IPS-20b (cell line): ENCODE measurements around the gene MUC13.

ENCODE experiments used
- H3K27ac ChIP-seq: one replicate; pipeline ENCODE4 v1.5.1; 2013; ENCODE audit warnings: low read length
- H3K27me3 ChIP-seq: 2 replicates; pipeline ENCODE4 v1.6.1; 2013; ENCODE audit warnings: mild to moderate bottlenecking, low read length, inconsistent platforms; ENCODE audit not compliant: insufficient read depth
- H3K36me3 ChIP-seq: 2 replicates; pipeline ENCODE4 v1.6.1; 2013; ENCODE audit warnings: low read depth, mild to moderate bottlenecking, inconsistent platforms, low read length, moderate library complexity; ENCODE audit not compliant: insufficient read depth
- H3K4me1 ChIP-seq: 2 replicates; pipeline ENCODE4 v1.6.1; 2013; ENCODE audit warnings: mild to moderate bottlenecking, control low read depth, inconsistent platforms, low read length, moderate library complexity; ENCODE audit not compliant: insufficient read depth
- H3K4me3 ChIP-seq: 2 replicates; pipeline ENCODE4 v1.5.1; 2013; ENCODE audit warnings: mild to moderate bottlenecking, low read length, inconsistent platforms
- H3K9ac ChIP-seq: 2 replicates; pipeline ENCODE4 v1.6.1; 2013; ENCODE audit warnings: low read depth, mild to moderate bottlenecking, inconsistent platforms, low read length, moderate library complexity
- H3K9me3 ChIP-seq: 2 replicates; pipeline ENCODE4 v1.6.1; 2013; ENCODE audit warnings: mild to moderate bottlenecking, low read depth, low read length, inconsistent platforms; ENCODE audit not compliant: insufficient read depth

Gene MUC13

DNA sequence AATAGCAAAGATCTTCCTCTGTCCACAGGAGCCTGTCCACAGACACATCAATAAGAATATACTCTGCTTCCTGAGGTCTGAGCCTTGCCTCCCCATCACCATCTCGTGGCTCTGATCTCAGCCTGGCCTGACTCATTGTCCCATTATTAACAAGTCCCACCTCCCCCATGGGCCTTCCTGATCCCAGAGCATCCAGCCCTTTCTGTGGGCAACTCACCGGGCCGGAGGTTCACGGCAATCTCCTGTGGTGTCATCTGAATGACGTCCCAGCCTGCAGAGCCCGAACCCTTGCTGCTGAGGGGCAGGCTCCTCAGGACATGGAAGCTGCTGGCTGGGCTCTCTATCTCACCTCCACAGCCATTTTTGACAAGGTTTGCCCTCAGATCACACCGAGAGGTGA, 75.5 kb downstream of the MUC13 start:
- no peaks in the 10 kb centered on the region for H3K27me3 ChIP-seq
- H3K36me3 ChIP-seq = peaks cover 45% of the 10 kb centered on the region
- peaks cover 5% of the 10 kb centered on the region for H3K4me1 ChIP-seq
- H3K4me3 ChIP-seq = no peak overlapping the region
- H3K9me3 ChIP-seq = no peaks in the 10 kb centered on the region
- H3K27ac ChIP-seq = no peak overlapping the region
- no peak overlapping the region for H3K9ac ChIP-seq

- H3K27ac ChIP-seq = no peak overlapping the region
- peaks cover 5% of the 10 kb centered on the region for H3K4me1 ChIP-seq
- H3K36me3 ChIP-seq = peaks cover 49% of the 10 kb centered on the region
These were observed 76.3 kb downstream of the MUC13 start for GRCh38 chr3:124858275-124858674.

GRCh38 chr3:124856677-124857076, 77.9 kb downstream of the MUC13 start:
- Histone ChIP-seq H3K27ac (no peak overlapping the region), H3K9ac (no peak overlapping the region), H3K9me3 (no peaks in the 10 kb centered on the region), H3K4me3 (no peak overlapping the region), H3K4me1 (peaks cover 5% of the 10 kb centered on the region), H3K27me3 (no peaks in the 10 kb centered on the region), H3K36me3 (peaks cover 55% of the 10 kb centered on the region)

More at GRCh38 chr3:124858275-124858674, 76.3 kb downstream of the MUC13 start:
- no peaks in the 10 kb centered on the region for H3K27me3 ChIP-seq
- H3K9ac ChIP-seq = no peak overlapping the region
- no peak overlapping the region for H3K4me3 ChIP-seq
- H3K9me3 ChIP-seq = no peaks in the 10 kb centered on the region
